GM12873 (cell line): ENCODE results near the gene BTBD16.

Source experiments
- CTCF ChIP-seq: IDR thresholded peaks from 2 replicates; pipeline ENCODE4 v1.5.1; 2012; ENCODE audit warnings: low read depth, mild to moderate bottlenecking, moderate library complexity, low read length, control low read depth; ENCODE audit not compliant: insufficient read depth; ENCODE audit errors: missing control alignments

BTBD16 gene

DNA sequence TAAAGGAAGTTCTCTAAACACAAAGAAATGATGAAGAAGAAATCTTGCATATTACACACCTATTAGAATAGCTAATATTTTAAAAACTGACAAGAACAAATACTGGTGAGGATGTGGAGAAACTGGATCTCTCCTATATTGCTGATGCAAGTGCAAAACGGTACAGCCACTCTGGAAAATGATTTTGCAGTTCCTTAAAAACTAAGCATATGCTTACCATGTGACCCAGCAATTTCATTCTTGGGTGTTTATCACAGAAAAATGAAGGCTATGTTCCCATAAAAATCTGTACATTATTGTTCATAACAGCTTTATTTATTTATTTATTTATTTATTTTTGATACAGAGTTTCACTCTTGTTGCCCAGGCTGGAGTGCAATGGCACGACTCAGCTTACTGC lies 88.5 kb downstream of the BTBD16 start:
- TF ChIP-seq CTCF = no peak

DNA sequence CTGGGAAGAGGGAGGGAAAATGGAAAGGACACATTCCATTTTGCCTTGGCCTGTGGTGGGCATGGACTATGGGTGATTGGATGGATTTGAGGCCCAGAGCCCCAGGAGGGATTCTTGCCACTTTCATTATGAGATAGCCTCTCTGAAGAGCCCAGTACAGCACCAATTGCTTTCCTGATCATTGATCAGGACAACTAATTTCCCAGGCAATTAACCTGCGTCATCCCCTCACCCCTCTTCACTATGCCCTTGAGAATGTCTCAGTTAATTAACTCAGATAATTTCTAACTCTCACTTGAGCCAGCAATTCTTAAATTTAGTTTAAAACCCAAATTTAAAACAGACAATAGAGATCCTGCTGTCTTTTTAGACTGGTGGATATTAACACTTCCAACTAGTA lies 90.0 kb downstream of the BTBD16 start:
- no peak for TF ChIP-seq CTCF

DNA sequence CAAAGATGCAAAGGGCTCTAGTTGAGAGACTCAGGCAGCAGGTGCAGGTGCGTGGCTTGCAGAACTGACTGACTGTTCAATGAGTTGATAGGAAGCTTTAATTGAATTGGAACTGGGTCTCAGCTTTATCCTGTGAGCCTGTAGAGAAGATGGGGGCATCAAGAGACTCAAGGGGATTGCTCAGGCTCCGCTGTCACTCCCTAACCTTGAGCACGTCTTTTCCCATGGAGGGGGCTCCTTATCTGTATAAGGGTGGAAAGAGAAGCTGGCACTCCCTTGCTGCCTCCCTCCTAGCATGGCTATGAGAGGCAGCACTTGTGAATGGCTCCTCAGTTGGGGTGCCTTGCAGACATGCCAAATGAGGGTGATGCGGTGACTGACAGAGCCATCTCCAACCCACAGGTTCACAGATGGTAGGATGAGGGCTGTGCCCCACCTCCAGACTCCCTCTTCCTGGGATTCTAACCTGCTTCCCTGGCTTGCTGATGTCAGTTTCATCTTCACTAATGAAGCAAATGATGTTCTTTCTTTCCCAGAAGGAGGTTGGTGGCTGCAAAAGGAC lies 91.0 kb downstream of the BTBD16 start:
- TF ChIP-seq CTCF = no peak

DNA sequence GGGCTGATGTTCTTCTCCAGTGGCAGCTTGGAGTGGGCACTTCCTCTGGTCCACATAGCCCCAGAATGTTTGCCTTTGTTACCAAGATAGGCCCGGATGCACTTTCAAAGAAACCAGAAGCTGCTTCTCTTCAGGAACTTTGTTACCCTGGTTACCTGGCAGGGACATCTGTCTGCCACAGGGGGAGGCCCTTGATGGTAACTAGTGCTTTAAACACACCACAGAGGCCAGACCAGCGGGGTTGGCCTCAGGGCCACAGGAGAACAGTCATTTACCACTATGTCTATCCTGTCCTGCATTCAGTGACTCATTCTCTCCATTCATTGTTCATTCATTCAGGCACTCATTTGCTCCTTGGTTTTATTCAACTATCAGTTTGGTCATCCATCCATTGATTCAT lies 91.5 kb downstream of the BTBD16 start:
- TF ChIP-seq CTCF = no peak

DNA sequence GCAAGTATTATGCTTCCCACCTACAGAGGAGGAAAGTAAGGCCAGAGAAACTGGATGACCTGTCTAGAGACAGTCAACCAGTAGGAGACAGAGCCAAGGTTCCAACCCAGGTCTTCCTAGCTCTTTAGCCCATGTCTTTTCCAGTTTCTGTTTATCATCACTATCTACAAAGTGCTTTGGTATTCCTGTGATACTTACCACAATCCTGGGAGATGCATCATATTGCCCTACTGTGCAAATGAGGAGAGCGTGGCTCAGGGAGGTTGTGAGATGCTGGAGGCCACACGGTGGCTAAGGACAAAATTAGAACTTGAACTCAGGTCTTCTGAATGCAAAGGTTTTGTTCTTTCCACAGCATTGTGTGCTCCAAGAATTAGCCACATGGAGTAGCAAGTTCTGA lies 92.2 kb downstream of the BTBD16 start:
- TF ChIP-seq CTCF = no peak

- no peak for TF ChIP-seq CTCF
These were observed 92.8 kb downstream of the BTBD16 start for GRCh38 chr10:122363722-122364463.

GRCh38 chr10:122368502-122369254 lies 97.6 kb downstream of the BTBD16 start:
- TF ChIP-seq CTCF = no peak
